Activated naive CD8-positive, alpha-beta T cell treated with anti-CD3 and anti-CD28 coated beads for 36 hours (primary cell): Measurements from ENCODE around the gene BPIFB2. TPM values are rescaled to one million over a fixed set of nuclear protein-coding genes. Genes with fewer than 3 reads are reported as not detected.
"Not testable (repeated sequence)": the region's sequence is repeated elsewhere in the genome, so short reads cannot be mapped to it uniquely, and the experiment has no call there.

ENCODE experiments used
- DNase-seq: peaks from one replicate; pipeline ENCODE4 v3.0.0; 2021
- H3K27ac Mint-ChIP-seq: one replicate; pipeline ENCODE4 v1.8.0; 2022; ENCODE audit warnings: mild to moderate bottlenecking, moderate library complexity, mixed read lengths
- H3K27me3 Mint-ChIP-seq: one replicate; pipeline ENCODE4 v1.8.0; 2022; ENCODE audit warnings: mild to moderate bottlenecking, mixed read lengths
- H3K36me3 Mint-ChIP-seq: one replicate; pipeline ENCODE4 v1.8.0; 2021; ENCODE audit warnings: mild to moderate bottlenecking, mixed read lengths
- H3K4me1 Mint-ChIP-seq: one replicate; pipeline ENCODE4 v1.8.0; 2021; ENCODE audit warnings: mixed read lengths
- H3K4me3 Mint-ChIP-seq: one replicate; pipeline ENCODE4 v1.8.0; 2022; ENCODE audit warnings: mild to moderate bottlenecking, moderate library complexity, mixed read lengths
- H3K9me3 Mint-ChIP-seq: one replicate; pipeline ENCODE4 v1.8.0; 2022; ENCODE audit warnings: mixed read lengths
- total RNA-seq, 2 experiments: library from RNA; stranded (reverse); gene quantifications; one replicate each; pipeline ENCODE4 v1.2.3, GENCODE V29; 2021

The BPIFB2 gene
- total RNA-seq, 2 experiments from 2014 or later = not detected

DNA sequence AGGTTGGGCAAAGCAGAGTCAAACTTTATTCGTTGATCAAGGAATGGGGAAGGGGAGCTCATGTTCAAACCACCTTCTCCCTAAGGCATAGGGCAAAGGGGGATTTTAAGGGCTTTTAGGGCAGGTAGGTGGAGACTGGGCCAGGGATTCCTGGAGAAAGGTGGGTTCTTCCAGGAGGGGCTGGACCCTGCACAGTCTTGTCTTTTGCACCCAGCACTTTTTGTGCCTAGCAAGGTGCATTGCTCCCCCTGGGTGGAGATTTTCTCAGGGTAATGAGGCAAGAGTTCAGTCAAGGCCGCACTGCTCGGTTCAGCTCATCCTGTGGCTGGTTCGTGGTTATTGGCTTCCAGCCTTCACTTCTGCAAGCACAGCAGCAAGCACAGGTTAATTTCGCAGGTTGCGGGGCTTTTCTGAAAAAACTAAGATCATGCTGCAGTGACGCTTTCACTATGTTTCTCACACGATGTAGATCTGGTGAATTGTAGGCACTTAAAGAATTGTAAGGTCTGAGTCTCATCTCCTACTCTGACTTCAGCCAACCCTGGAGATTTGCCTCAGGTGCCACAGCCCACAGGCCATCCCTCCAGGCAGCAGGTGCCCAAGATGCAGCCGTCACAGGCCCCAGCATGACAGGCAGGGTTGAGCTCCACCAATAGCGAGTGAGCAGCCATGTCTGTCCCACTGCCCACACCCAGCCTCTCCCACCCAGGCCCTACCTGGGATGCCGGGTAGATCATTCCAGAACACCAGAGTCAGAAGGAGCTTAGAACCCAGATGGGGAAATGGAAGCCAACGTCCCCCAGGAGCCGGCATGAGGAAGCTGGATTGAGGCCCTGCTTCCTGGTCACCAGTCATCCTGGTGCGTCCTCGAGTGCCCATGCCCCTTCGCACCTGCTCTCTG, 40.4 kb upstream of the BPIFB2 start:
- Mint-ChIP-seq H3K9me3 (no peaks in the 10 kb centered on the region), H3K27me3 (no peaks in the 10 kb centered on the region), H3K36me3 (peaks cover 4% of the 10 kb centered on the region), H3K4me1 (peaks cover 73% of the 10 kb centered on the region), H3K27ac (peak overlapping the region; percentile 49), H3K4me3 (peak overlapping the region; percentile 33)
- peak; percentile 57 for DNase-seq

DNA sequence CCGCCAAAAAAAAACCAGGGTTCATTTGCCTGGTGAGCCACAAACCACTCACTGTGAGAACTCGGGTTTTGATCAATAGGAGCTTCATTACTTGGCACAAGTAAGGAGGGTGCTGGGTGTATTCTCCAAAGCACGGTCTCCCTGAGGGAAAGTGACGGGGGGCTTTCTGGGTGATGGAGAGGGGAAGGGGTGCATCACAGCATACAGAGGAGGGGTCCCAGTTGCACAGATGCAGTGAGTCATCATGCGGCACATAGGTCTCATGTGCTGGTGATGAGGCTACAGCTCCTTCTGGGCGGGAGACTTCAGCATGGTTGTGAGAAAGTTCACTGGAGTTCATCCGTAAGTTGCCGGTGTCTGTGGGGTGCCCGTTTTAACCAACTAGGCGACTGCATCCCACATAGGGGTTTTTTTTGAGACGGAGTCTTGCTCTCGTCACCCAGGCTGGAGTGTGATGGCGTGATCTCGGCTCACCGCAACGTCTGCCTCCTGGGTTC, 39.5 kb upstream of the BPIFB2 start:
- peak; percentile 47 for DNase-seq
- peaks cover 4% of the 10 kb centered on the region for H3K36me3 Mint-ChIP-seq
- H3K27ac Mint-ChIP-seq = no peak overlapping the region
- no peaks in the 10 kb centered on the region for H3K9me3 Mint-ChIP-seq
- H3K4me3 Mint-ChIP-seq = peak overlapping the region; percentile 22
- H3K27me3 Mint-ChIP-seq = no peaks in the 10 kb centered on the region
- peaks cover 75% of the 10 kb centered on the region for H3K4me1 Mint-ChIP-seq

DNA sequence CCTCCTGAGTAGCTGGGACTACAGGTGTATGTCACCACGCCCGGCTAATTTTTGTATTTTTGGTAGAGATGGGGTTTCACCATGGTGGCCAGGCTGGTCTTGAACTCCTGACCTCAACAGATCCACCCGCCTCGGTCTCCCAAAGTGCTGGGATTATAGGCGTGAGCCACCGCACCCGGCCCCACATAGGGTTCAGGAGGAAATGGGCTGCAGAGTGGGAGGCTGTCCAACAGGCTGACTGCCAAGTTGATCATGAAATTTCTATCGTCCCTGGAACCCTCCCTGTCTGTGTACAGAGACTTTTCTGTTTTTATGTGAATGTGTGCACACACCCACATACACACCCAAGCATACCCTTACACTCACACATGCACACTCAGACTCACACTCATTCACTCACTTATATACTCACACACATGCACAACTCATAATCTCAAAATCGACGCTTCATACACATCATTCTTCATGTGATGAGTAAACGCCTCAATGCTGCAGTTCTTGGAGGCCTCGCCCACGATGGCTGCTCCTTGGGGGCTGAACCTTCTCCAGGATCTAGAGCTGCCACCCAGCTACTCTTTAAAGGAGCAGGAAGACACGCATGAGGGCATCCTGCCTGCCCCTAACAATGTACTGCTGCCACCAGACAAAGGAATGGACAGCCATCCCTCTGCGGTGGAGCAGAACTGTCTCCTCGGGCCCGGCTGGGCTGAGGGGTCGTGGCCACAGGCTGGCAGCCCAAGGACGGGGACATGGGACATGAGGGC, 38.8 kb upstream of the BPIFB2 start:
- Mint-ChIP-seq H3K9me3 (no peaks in the 10 kb centered on the region), H3K4me3 (no peak overlapping the region), H3K36me3 (peaks cover 4% of the 10 kb centered on the region), H3K4me1 (peaks cover 77% of the 10 kb centered on the region), H3K27me3 (no peaks in the 10 kb centered on the region), H3K27ac (no peak overlapping the region)
- DNase-seq = peak; percentile 41

DNA sequence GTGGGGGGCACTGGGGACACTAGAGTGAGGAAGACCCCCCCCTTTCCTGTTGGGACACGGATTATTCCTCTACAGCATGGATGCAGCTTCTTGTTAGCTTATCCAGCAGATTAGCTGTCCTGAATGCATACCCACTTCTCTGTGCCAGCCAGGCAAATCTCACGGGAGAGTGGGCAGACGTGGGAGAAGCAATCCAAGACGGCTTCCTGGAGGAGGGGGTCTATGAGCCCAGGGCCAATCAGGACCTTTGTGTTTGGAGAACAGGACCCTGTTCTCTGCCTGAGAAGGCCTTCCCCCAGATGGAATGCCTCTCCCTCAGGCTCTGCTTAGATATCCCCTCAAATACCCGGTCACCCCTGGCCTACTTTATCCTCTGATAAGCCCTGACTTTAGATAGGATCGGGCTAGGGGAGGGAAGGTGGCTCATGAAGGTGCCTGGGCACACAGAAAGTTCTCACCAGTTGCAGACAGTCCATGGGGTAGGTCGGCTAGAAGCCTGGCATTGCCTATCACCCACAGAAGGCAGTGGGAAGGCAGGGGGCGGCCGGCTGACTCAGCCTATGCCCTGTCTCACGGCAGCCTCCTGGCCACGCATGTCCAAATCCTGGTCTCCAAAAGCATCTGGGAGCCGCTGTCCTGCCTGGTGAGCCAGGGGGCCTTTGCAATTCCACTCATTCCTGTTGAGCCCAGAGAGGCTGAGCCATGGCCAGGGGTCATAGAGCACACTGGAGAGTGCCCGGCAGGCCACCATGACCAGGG, 38.0 kb upstream of the BPIFB2 start:
- Mint-ChIP-seq H3K4me1 (peaks cover 80% of the 10 kb centered on the region), H3K36me3 (peaks cover 4% of the 10 kb centered on the region), H3K4me3 (no peak overlapping the region), H3K9me3 (no peaks in the 10 kb centered on the region), H3K27me3 (no peaks in the 10 kb centered on the region), H3K27ac (no peak overlapping the region)
- DNase-seq = no peak

DNA sequence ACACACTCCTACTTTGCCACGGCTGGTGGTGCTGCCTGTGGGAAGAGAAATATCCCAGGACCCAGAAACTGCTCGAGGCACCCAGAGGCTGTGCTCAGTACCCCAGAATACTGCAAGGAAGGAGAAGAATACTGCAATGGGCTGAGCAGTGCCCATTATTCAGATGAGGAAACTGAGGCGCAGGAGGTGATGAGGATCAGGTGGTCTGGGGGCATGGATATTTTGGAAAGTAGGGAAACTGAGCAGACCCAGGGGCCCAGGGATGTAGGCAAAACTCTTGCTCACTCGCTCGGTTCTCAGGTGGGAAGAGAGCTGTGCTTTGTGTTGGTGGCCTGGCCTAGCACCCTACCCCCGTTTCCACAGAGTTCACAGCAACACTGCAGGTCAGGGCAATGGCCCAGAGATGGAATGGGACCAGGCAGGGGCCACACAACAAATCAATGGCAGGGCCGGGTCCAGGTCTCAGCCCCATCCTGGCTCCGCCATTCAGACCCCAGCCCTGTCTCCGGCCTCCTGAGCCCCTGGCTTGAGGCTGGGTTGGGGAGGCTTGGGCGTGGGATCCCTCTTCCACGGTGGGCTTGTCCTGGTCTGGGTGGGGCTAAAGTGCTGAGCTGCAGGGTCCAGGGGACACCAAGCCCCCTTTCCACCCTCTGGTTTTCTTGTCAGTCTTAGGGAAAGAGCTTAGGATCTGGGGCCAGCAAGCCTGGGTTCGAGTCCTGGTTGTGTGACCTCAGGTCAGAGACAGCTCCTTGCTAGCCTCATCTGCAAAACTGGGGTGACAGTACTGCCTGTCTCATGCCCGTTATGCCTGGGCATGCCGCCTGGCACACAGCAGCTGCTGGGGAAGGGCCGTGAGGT, 37.2 kb upstream of the BPIFB2 start:
- H3K9me3 Mint-ChIP-seq = peaks cover 3% of the 10 kb centered on the region
- H3K27me3 Mint-ChIP-seq = no peaks in the 10 kb centered on the region
- peaks cover 4% of the 10 kb centered on the region for H3K36me3 Mint-ChIP-seq
- DNase-seq = no peak
- H3K4me1 Mint-ChIP-seq = peaks cover 82% of the 10 kb centered on the region
- H3K27ac Mint-ChIP-seq = no peak overlapping the region
- no peak overlapping the region for H3K4me3 Mint-ChIP-seq

DNA sequence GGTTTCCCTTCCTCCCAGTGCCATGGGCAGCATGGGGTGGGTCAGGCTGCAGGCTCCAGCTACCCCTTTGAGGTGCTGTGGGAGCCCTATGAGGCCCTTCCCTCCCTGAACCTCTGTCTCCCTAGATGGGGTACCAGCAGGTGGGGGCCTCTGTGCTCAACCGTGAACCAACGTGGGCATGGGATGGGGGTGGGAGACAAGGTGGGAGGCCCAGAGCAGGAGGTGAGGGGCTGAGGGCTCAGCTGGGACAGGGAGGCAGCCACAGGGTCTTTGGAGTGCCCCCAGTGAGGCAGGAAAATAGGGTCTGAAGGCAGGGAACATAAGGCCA, 36.6 kb upstream of the BPIFB2 start:
- Mint-ChIP-seq H3K4me3 (no peak overlapping the region), H3K36me3 (peaks cover 4% of the 10 kb centered on the region), H3K27me3 (no peaks in the 10 kb centered on the region), H3K4me1 (peaks cover 79% of the 10 kb centered on the region), H3K9me3 (peaks cover 3% of the 10 kb centered on the region), H3K27ac (no peak overlapping the region)
- no peak for DNase-seq

DNA sequence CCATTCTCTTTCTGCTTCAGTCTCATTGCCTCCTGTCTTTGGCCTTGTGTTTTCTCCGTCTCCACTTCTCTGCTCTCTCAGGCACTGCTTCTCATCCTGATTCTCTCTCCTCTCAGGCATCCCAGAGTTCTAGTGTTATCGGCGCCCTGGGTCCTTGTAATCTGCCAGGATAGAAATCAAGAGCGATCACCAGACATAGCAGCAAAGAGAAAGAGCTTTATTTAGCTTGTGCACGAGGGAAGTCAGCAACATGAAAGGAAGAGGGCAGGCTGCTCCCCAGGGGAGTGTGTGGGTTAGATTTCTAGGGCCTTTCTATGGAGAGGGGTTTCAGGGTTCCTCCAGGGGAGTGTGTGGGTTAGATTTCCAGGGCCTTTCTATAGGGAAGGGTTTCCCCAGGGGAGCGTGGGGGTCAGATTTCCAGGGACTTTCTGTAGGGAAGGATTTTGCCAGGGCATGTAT, 35.8 kb upstream of the BPIFB2 start:
- peaks cover 6% of the 10 kb centered on the region for H3K36me3 Mint-ChIP-seq
- DNase-seq = no peak
- no peak overlapping the region for H3K27ac Mint-ChIP-seq
- peaks cover 9% of the 10 kb centered on the region for H3K9me3 Mint-ChIP-seq
- H3K4me1 Mint-ChIP-seq = peaks cover 75% of the 10 kb centered on the region
- H3K27me3 Mint-ChIP-seq = no peaks in the 10 kb centered on the region
- H3K4me3 Mint-ChIP-seq = no peak overlapping the region

DNA sequence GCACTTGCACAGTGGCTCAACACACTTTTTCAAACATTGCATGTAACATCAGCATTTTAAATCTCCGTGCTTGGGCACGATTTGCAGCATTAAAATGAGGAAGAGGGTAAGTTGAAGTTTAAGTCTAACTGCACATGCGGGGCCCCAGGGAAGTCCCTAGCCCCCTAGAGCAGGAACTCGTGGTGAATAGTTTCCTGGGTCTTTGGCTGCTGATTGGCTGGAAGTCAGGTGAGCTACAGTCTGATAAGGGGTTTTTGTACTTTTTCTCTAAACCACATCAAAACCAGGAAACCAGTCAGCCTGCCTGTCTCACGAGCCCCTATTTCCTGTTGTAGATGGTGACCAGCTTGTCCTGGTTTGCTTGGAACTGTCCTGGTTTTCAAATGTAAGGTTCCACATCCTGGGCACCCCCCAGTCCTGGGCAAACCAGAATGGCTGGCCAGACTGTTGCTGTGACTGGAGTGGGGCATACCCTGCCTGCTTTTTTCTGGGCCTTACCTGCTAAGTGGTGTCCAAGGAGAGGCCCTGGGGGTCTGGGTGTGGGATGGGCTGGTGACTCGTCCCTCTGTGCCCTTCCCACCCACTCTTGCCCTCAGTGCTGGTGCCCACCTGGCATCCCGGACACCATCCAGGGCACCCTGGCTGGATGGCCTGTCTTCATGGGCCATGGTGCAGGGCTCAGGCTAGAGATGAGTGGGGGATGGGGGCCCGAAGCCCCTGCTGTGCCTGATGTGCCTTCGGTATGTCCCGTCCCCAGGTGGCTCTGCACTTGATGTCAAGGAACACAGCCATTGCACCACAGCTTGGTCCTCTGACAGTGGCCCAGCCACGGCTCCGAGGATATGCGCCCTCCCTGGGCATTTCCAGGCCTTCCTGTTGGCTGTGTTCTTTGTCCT, 35.1 kb upstream of the BPIFB2 start:
- peaks cover 69% of the 10 kb centered on the region for H3K4me1 Mint-ChIP-seq
- peaks cover 7% of the 10 kb centered on the region for H3K36me3 Mint-ChIP-seq
- H3K9me3 Mint-ChIP-seq = peaks cover 11% of the 10 kb centered on the region
- peak overlapping the region; percentile 55 for H3K4me3 Mint-ChIP-seq
- no peak overlapping the region for H3K27ac Mint-ChIP-seq
- H3K27me3 Mint-ChIP-seq = no peaks in the 10 kb centered on the region
- DNase-seq = peak; percentile 84

DNA sequence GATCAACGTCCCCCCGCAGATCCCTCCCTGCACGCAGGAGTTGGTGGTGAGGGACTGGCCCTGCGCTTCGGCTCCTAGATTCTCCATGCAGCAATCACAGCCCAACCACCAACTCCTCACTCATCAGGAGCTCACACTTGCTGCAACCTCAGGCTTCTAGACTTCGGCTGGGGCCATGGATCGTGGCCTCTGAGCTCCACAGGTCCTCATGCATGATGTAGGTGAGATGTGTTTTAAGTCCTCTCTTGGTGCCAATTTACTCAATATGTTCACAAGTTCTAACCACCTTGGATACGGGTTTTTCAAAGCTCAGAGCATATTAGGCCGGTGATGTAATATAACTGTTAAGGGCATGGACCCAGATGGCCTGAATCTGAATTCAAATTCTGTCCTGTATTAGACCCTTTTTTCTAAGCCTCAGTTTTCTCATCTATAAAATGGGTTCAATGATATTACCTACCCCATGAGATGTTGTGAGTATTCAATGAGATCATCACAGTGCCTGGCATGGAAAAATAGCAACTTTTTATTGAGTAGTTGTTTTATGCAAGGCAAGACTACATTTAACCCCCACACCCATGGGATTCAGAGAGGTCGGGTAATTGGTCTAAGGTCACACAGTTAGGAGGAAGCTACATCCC, 34.3 kb upstream of the BPIFB2 start:
- Mint-ChIP-seq H3K36me3 (peaks cover 7% of the 10 kb centered on the region), H3K27ac (no peak overlapping the region), H3K4me1 (peaks cover 64% of the 10 kb centered on the region), H3K9me3 (peaks cover 11% of the 10 kb centered on the region), H3K4me3 (peak overlapping the region; percentile 55), H3K27me3 (no peaks in the 10 kb centered on the region)
- no peak for DNase-seq

DNA sequence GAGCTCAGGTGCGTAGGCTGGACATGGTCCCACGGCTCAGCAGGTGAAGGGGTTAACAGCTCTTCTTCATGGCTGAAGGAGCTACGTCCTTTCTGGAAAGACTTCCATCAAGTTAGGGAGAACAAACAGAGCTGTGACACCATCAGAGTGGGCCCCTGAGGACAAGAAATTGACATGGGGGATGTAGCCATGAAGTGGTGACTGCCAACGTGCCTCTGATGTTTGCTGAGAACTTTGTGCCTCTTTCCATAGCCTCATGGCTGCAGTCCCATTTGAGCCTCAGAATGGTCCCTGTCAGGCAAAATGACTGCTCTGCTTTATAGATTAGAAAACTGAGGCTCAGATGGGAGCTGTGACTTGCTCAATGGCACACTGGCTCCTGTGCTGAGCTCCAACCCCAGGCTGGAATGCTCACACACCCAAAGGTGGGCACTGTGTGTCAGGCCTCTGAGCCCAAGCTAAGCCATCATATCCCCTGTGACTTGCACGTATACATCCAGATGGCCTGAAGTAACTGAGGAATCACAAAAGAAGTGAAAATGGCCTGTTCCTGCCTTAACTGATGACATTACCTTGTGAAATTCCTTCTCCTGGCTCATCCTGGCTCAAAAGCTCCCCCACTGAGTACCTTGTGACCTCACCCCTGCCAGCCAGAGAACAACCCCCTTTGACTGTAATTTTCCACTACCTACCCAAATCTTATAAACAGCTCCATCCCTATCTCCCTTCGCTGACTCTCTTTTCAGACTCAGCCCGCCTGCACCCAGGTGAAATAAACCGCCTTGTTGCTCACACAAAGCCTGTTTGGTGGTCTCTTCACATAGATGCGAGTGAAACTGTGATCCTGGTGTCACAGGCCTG, 33.1 kb upstream of the BPIFB2 start:
- not testable (repeated sequence) for H3K27ac Mint-ChIP-seq, H3K36me3 Mint-ChIP-seq, DNase-seq, H3K27me3 Mint-ChIP-seq
- Mint-ChIP-seq H3K4me3 (peak overlapping the region; percentile 4), H3K9me3 (peaks cover 11% of the 10 kb centered on the region), H3K4me1 (peaks cover 51% of the 10 kb centered on the region)

DNA sequence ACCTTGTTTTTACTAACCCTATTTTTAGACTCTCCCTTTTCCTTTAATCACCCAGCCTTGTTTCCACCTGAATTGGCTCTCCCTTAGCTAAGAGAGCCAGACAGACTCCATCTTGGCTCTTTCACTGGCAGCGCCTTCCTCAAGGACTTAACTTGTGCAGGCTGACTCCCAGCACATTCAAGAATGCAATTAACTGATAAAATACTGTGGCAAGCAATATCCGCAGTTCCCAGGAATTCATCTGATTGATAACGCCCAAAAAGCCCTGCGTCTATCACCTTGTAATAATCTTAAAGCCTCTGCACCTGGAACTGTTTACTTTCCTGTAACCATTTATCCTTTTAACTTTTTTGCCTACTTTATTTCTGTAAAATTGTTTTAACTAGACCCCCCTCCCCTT, 32.4 kb upstream of the BPIFB2 start:
- peak overlapping the region; percentile 4 for H3K4me3 Mint-ChIP-seq

More for the DNA sequence above, 32.4 kb upstream of the BPIFB2 start:
- H3K36me3 Mint-ChIP-seq, DNase-seq, H3K27ac Mint-ChIP-seq, H3K27me3 Mint-ChIP-seq: not testable (repeated sequence)
- Mint-ChIP-seq H3K4me1 (peaks cover 45% of the 10 kb centered on the region), H3K9me3 (peaks cover 11% of the 10 kb centered on the region)
